Measurements from ENCODE around the gene SMURF1. TPM values are rescaled to one million over a fixed set of nuclear protein-coding genes. Genes with fewer than 3 reads are reported as not detected.

SMURF1 gene
- total RNA-seq (20.2 and 21.7 TPM in 2 replicates), polyA plus RNA-seq (12.4 and 13.4 TPM in 2 replicates)

DNA sequence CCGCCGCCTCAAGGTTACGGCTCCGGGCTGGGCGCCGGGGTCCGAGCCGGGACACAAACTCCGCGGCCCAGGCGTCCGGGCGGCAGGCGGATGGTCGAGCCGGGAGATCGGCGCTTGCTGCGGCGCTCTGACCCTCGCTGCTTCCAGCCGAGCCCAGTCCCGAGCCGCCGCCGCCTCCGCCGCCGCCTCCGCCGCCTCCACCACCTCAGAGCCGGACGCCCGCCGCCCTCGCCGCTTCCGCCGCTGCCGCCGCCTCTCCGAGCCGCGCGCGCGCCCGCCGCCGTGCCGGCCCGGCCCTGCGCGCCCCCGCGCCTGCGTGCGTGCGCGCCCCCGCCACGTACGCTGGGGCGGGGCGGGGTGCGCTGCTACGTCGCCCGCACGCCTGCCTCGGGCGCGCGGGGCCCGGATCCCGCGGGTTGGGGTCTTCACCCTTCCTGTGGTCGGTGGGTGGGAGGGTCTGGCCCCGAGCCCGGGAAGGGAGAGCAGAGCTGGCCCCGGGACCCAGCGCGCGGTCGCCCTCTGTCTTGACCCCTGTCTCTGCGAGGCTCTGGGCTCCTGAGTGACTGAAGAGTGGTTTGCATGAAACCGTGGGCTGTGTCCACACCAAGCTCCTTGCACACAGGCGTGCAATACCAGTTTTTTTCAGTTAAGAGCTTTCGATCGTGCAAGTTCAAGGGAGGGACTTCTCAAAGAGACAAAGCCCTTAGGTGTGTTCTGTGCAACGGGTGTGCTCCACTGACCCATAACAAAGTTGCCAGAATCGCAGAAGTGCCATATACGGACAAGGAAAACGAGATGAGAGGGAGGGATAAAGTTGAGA is at the start of gene SMURF1:
TSS of gene SMURF1 (minus strand) at position 256 of the 820 bp plus-strand sequence. CDS start 328 bp downstream, outside the sequence.
- H3K27ac ChIP-seq, result peak within 1 kb of the TSS; percentile 98
- no peaks in the 10 kb centered on the region for H3K9me3 ChIP-seq (ENCODE audit: low read depth)
- 3% methylated on average over 21 of the region's 94 CpGs for WGBS (ENCODE audit: low lambda C conversion rate, missing lambda C conversion rate)
- no peak for TF ChIP-seq EZH2phosphoT487 (IDR thresholded peaks at IDR 0.05; ENCODE audit: low read depth, severe bottlenecking, unreplicated experiment)
- no peak for TF ChIP-seq EZH2 (IDR thresholded peaks at IDR 0.05; ENCODE audit: borderline replicate concordance)
- TF ChIP-seq, protein P1, sequence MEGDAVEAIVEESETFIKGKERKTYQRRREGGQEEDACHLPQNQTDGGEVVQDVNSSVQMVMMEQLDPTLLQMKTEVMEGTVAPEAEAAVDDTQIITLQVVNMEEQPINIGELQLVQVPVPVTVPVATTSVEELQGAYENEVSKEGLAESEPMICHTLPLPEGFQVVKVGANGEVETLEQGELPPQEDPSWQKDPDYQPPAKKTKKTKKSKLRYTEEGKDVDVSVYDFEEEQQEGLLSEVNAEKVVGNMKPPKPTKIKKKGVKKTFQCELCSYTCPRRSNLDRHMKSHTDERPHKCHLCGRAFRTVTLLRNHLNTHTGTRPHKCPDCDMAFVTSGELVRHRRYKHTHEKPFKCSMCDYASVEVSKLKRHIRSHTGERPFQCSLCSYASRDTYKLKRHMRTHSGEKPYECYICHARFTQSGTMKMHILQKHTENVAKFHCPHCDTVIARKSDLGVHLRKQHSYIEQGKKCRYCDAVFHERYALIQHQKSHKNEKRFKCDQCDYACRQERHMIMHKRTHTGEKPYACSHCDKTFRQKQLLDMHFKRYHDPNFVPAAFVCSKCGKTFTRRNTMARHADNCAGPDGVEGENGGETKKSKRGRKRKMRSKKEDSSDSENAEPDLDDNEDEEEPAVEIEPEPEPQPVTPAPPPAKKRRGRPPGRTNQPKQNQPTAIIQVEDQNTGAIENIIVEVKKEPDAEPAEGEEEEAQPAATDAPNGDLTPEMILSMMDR (IDR thresholded peaks at IDR 0.05; ENCODE audit: poor library complexity), result no peak
- DNase-seq (ENCODE audit: low spot score), result peak; percentile 92
- no peaks in the 10 kb centered on the region for H3K36me3 ChIP-seq (replicated peaks; ENCODE audit: insufficient read depth, low read depth)
- H3K27me3 ChIP-seq, result no peaks in the 10 kb centered on the region
- H3K79me2 ChIP-seq, result peaks cover 33% of the 10 kb centered on the region
- peaks cover 14% of the 10 kb centered on the region for H3K4me1 ChIP-seq (ENCODE audit: insufficient read depth)
- peak within 1 kb of the TSS; percentile 98 for H3K4me3 ChIP-seq
- H4K20me1 ChIP-seq (ENCODE audit: insufficient read depth, poor library complexity, severe bottlenecking), result peaks cover 20% of the 10 kb centered on the region
- H2AFZ ChIP-seq, result peak within 1 kb of the TSS; percentile 91
- peak within 1 kb of the TSS; percentile 93 for H3K4me2 ChIP-seq
- H3K9me2 ChIP-seq (replicated peaks; ENCODE audit: insufficient read depth), result no peaks in the 10 kb centered on the region

DNA sequence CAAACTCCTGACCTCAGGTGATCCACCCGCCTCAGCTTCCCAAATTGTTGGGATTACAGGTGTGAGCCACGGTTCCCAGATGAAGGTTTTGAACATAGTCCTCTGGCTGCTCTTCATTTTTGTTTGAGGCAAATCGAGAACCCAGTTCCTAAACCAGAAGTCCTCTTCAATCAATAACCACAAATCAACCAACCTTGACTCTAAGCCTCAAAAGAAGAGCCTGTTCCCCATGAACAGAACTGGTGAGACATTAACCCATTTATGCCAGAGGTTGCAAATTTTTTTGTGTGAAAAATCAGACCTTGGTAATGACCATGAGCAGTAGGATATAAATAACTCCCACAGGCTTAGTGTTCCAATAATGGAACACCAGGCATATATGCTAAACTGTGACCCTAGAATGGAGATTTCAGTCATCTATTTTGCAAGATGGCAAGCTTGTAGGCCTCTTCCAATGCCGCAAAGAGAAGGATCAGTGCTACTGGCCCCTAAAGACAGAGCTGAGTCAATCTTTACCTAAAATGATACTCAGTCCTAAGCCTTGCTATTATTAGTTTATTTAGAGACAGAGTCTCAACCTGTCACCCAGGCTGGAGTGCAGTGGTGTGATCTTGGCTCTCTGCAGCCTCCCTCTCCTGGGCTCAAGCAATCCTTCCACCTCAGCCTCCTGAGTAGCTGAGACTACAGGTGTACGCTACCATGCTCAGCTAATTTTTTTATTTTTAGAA is 48.1 kb upstream of the SMURF1 start:
- Histone ChIP-seq H3K9me3 (ENCODE audit: low read depth) (no peaks in the 10 kb centered on the region), H3K4me2 (no peak overlapping the region), H3K36me3 (replicated peaks; ENCODE audit: insufficient read depth, low read depth) (no peaks in the 10 kb centered on the region), H3K27me3 (no peaks in the 10 kb centered on the region), H4K20me1 (ENCODE audit: insufficient read depth, poor library complexity, severe bottlenecking) (no peaks in the 10 kb centered on the region), H3K4me3 (no peak overlapping the region), H3K9me2 (replicated peaks; ENCODE audit: insufficient read depth) (no peaks in the 10 kb centered on the region), H3K4me1 (ENCODE audit: insufficient read depth) (no peaks in the 10 kb centered on the region), H2AFZ (no peak overlapping the region), H3K27ac (no peak overlapping the region), H3K79me2 (no peaks in the 10 kb centered on the region)
- no peak for TF ChIP-seq EZH2 (IDR thresholded peaks at IDR 0.05; ENCODE audit: borderline replicate concordance)
- TF ChIP-seq, protein P1 (IDR thresholded peaks at IDR 0.05; ENCODE audit: poor library complexity), result no peak
- no peak for TF ChIP-seq EZH2phosphoT487 (IDR thresholded peaks at IDR 0.05; ENCODE audit: low read depth, severe bottlenecking, unreplicated experiment)
- no peak for DNase-seq (ENCODE audit: low spot score)
- WGBS (ENCODE audit: low lambda C conversion rate, missing lambda C conversion rate), result 91% methylated on average over 5 of the region's 5 CpGs

DNA sequence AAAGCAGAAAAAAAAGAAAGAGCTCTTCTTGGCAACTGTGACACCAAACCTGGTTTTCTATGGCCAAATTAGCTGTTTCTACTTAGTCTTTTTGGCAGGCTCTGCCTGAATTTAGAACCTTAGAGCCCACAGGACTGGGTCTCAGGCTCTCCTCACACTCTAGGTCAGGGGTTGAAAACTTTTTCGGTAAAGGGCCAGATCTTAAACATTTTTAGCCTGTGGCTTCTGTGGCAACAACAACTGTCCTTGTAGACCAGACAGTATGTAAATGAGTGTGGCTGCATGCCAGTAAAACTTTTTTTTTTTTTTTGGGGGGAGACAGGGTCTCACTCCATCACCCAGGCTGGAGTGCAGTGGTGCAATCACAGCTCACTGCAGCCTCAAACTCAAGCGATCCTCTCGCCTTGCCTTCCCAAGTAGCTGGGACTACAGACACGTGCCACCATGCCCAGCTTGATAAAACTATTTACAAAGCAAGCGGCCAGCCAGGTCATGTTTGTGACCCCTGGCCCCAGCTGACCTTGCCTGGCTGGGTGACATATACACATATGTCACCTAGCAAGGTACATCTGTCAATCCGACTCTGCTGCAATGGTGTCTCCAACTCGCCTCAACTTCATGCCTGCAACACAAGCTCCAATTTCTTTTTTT is 46.6 kb upstream of the SMURF1 start:
- Histone ChIP-seq H3K79me2 (no peaks in the 10 kb centered on the region), H3K4me3 (no peak overlapping the region), H3K27ac (no peak overlapping the region), H3K9me2 (replicated peaks; ENCODE audit: insufficient read depth) (no peaks in the 10 kb centered on the region), H3K27me3 (no peaks in the 10 kb centered on the region), H4K20me1 (ENCODE audit: insufficient read depth, poor library complexity, severe bottlenecking) (no peaks in the 10 kb centered on the region), H3K9me3 (ENCODE audit: low read depth) (no peaks in the 10 kb centered on the region), H2AFZ (no peak overlapping the region), H3K36me3 (replicated peaks; ENCODE audit: insufficient read depth, low read depth) (no peaks in the 10 kb centered on the region), H3K4me2 (no peak overlapping the region), H3K4me1 (ENCODE audit: insufficient read depth) (no peaks in the 10 kb centered on the region)
- peak; percentile 30 for DNase-seq (ENCODE audit: low spot score)
- WGBS (ENCODE audit: low lambda C conversion rate, missing lambda C conversion rate), result 63% methylated on average over 7 of the region's 7 CpGs
- TF ChIP-seq EZH2 (IDR thresholded peaks at IDR 0.05; ENCODE audit: borderline replicate concordance) (no peak), EZH2phosphoT487 (IDR thresholded peaks at IDR 0.05; ENCODE audit: low read depth, severe bottlenecking, unreplicated experiment) (no peak)
- TF ChIP-seq, protein P1 (IDR thresholded peaks at IDR 0.05; ENCODE audit: poor library complexity), result no peak

Data from hepatocyte (in vitro differentiated cells).